Gastroesophageal sphincter (tissue), 4 donors: ENCODE measurements around the gene CACNA1A. TPM values are rescaled to one million over a fixed set of nuclear protein-coding genes. Genes with fewer than 3 reads are reported as not detected.
"Not testable (repeated sequence)": the region's sequence is repeated elsewhere in the genome, so short reads cannot be mapped to it uniquely, and the experiment has no call there.

Experiments used
- ATAC-seq: fragments of 150-250 bp; one replicate; pipeline ENCODE4 v1.9.1; 2016; ENCODE audit warnings: mild to moderate bottlenecking, moderate library complexity
- H3K27ac ChIP-seq, 4 donors: fragments of 200-600 bp; sonication (generic) in 3 of 4; 1 replicate in 3 of 4; 2 replicates in 1 of 4; pipeline ENCODE4 v1.5.1; 2016 to 2019
- H3K27me3 ChIP-seq: fragments of 200-600 bp; sonication (generic); one replicate; pipeline ENCODE4 v1.5.1; 2019
- H3K36me3 ChIP-seq, 2 donors: fragments of 200-600 bp; sonication (generic); one replicate each; pipeline ENCODE4 v1.5.1; 2019; ENCODE audit warnings: control low read depth in 1 of 2
- H3K4me1 ChIP-seq, 3 donors: fragments of 200-600 bp; sonication (generic); 1 replicate in 2 of 3; 2 replicates in 1 of 3; pipeline ENCODE4 v1.5.1; 2016 to 2019; ENCODE audit warnings: control low read depth in 2 of 3
- H3K4me3 ChIP-seq, 2 donors: fragments of 200-600 bp; sonication (generic); one replicate each; pipeline ENCODE4 v1.5.1; 2019; ENCODE audit warnings: mild to moderate bottlenecking in 1 of 2, moderate library complexity in 1 of 2
- H3K9me3 ChIP-seq, 3 donors: fragments of 200-600 bp; sonication (generic); one replicate each; pipeline ENCODE4 v1.5.1; 2017 to 2019; ENCODE audit warnings: control low read depth in 2 of 3
- CTCF ChIP-seq, 4 experiments: fragments of 200-600 bp in 2 of 4; fragments of 450-650 bp in 2 of 4; sonication (generic) in 1 of 4; IDR thresholded peaks; one replicate each; pipeline ENCODE4 v1.5.1; 2017 to 2019; ENCODE audit warnings: antibody characterized with exemption in 4 of 4, mild to moderate bottlenecking in 2 of 4, moderate library complexity in 2 of 4
- EP300 ChIP-seq: sonication (generic); formaldehyde crosslinking; IDR thresholded peaks from one replicate; pipeline ENCODE4 v1.6.1; 2017; ENCODE audit warnings: antibody characterized with exemption, mild to moderate bottlenecking
- POLR2A ChIP-seq, 2 donors: fragments of 450-650 bp; IDR thresholded peaks; one replicate each; pipeline ENCODE4 v1.6.1; 2017; ENCODE audit warnings: antibody characterized with exemption in 2 of 2, mild to moderate bottlenecking in 2 of 2, moderate library complexity in 1 of 2
- POLR2AphosphoS5 ChIP-seq: sonication (generic); formaldehyde crosslinking; IDR thresholded peaks from one replicate; pipeline ENCODE4 v1.6.1; 2017; ENCODE audit warnings: antibody characterized with exemption
- WGBS, 2 donors: methylation state at CpG; one replicate each; pipeline ENCODE4 v1.1.5; 2018; ENCODE audit warnings: low coverage in 1 of 2; 5-methylcytosine and 5-hydroxymethylcytosine counted together
- total RNA-seq, 4 donors: library from RNA; depleted of rRNA; stranded (reverse); fragments of >200 nt; gene quantifications; one replicate each; pipeline ENCODE4 v1.1.0, GENCODE V29; 2016

CACNA1A gene
- total RNA-seq, 4 donors from 2014 or later = 0.54 to 1.3 (median 0.93) TPM; not detected in 1

GRCh38 chr19:13362668-13363067, 143.6 kb downstream of the CACNA1A start:
- WGBS, 2 donors = 11 to 50% methylated on average over 8 to 10 of the region's 11 CpGs
- Histone ChIP-seq H3K27me3 (peaks cover 37% of the 10 kb centered on the region), H3K9me3 (peaks cover 0 to 39% (median 0%) of the 10 kb centered on the region in 3 donors), H3K4me3 (no peak overlapping the region), H3K36me3 (no peaks in the 10 kb centered on the region), H3K4me1 (no peaks in the 10 kb centered on the region), H3K27ac (no peak overlapping the region)
- no peak for ATAC-seq
- TF ChIP-seq POLR2AphosphoS5 (no peak), CTCF (IDR thresholded peaks at IDR 0.05) (no peak), EP300 (no peak), POLR2A (IDR thresholded peaks at IDR 0.05) (no peak)

GRCh38 chr19:13361726-13362125, 144.6 kb downstream of the CACNA1A start:
- H3K27ac ChIP-seq, H3K4me3 ChIP-seq, H3K4me1 ChIP-seq, H3K36me3 ChIP-seq, ATAC-seq: not testable (repeated sequence)
- WGBS, 2 donors = 75 to 88% methylated on average over 3 of the region's 3 CpGs
- H3K9me3 ChIP-seq = peaks cover 0 to 40% (median 0%) of the 10 kb centered on the region in 3 donors
- H3K27me3 ChIP-seq = peaks cover 33% of the 10 kb centered on the region

GRCh38 chr19:13356686-13357280, 149.5 kb downstream of the CACNA1A start:
- WGBS, 2 donors = 58 to 72% methylated on average over 3 to 9 of the region's 9 CpGs
- no peak for ATAC-seq
- peaks cover 39% of the 10 kb centered on the region for H3K27me3 ChIP-seq

GRCh38 chr19:13356185-13356584, 150.1 kb downstream of the CACNA1A start:
- 81 to 83% methylated on average over 1 to 7 of the region's 8 CpGs for WGBS, 2 donors
- H3K9me3 ChIP-seq = peaks cover 0 to 37% (median 0%) of the 10 kb centered on the region in 3 donors
- peaks cover 39% of the 10 kb centered on the region for H3K27me3 ChIP-seq
- ATAC-seq = no peak
- H3K36me3 ChIP-seq = no peaks in the 10 kb centered on the region
- H3K4me1 ChIP-seq = no peaks in the 10 kb centered on the region
- no peak overlapping the region for H3K4me3 ChIP-seq
- no peak overlapping the region for H3K27ac ChIP-seq
- TF ChIP-seq EP300 (no peak), POLR2A (IDR thresholded peaks at IDR 0.05) (no peak), POLR2AphosphoS5 (no peak), CTCF (IDR thresholded peaks at IDR 0.05) (no peak)

More at GRCh38 chr19:13356686-13357280, 149.5 kb downstream of the CACNA1A start:
- TF ChIP-seq CTCF (IDR thresholded peaks at IDR 0.05) = no peak
- no peak for TF ChIP-seq POLR2A (IDR thresholded peaks at IDR 0.05)
- TF ChIP-seq EP300 = no peak
- no peak for TF ChIP-seq POLR2AphosphoS5
- H3K27ac ChIP-seq = no peak overlapping the region
- H3K4me1 ChIP-seq = no peaks in the 10 kb centered on the region
- no peak overlapping the region for H3K4me3 ChIP-seq
- peaks cover 0 to 40% (median 0%) of the 10 kb centered on the region in 3 donors for H3K9me3 ChIP-seq
- no peaks in the 10 kb centered on the region for H3K36me3 ChIP-seq

GRCh38 chr19:13355356-13355755, 150.9 kb downstream of the CACNA1A start:
- Histone ChIP-seq H3K9me3 (peaks cover 0 to 37% (median 0%) of the 10 kb centered on the region in 3 donors), H3K4me1 (no peaks in the 10 kb centered on the region), H3K36me3 (no peaks in the 10 kb centered on the region), H3K27ac (no peak overlapping the region), H3K27me3 (peaks cover 42% of the 10 kb centered on the region), H3K4me3 (no peak overlapping the region)
- 51 to 68% methylated on average over 4 to 5 of the region's 5 CpGs for WGBS, 2 donors
- no peak for ATAC-seq
- TF ChIP-seq CTCF (IDR thresholded peaks at IDR 0.05) = no peak
- no peak for TF ChIP-seq POLR2A (IDR thresholded peaks at IDR 0.05)
- TF ChIP-seq POLR2AphosphoS5 = no peak
- no peak for TF ChIP-seq EP300
